B cell (primary cell): ENCODE data around the gene ZDHHC14. TPM values are rescaled to one million over a fixed set of nuclear protein-coding genes. Genes with fewer than 3 reads are reported as not detected.

ENCODE experiments used
- ATAC-seq: fragments of 200-7000 bp; cut with Tn5 transposase; one replicate; pipeline ENCODE4 v1.10.0; 2021; ENCODE audit warnings: low read depth, mild to moderate bottlenecking, moderate number of reproducible peaks, moderate library complexity
- CTCF ChIA-PET: fragments of 350-600 bp; sonication (Branson Sonifier 250); formaldehyde crosslinking; loops from one replicate; lab custom pipeline; 2021; ENCODE audit warnings: antibody characterized with exemption, inconsistent platforms; lab: Charles Lee
- POLR2A ChIA-PET: fragments of 350-600 bp; sonication (Branson Sonifier 250); formaldehyde crosslinking; loops from one replicate; lab custom pipeline; 2021; ENCODE audit warnings: antibody characterized with exemption; lab: Charles Lee
- DNase-seq: peaks from one replicate; pipeline ENCODE4 v3.0.0; 2013
- H2AFZ ChIP-seq: 2 replicates; pipeline ENCODE4 v1.6.1; 2012; ENCODE audit warnings: mild to moderate bottlenecking, low read depth, low read length; ENCODE audit not compliant: insufficient read depth, poor library complexity, severe bottlenecking
- H3K27ac ChIP-seq, 2 donors: 1 replicate in 1 of 2; 2 replicates in 1 of 2; pipeline ENCODE4 v1.5.1; 2012 to 2013; ENCODE audit warnings: low read length in 2 of 2, mild to moderate bottlenecking in 2 of 2, moderate library complexity in 1 of 2
- H3K27me3 ChIP-seq, 4 experiments: fragments of 200-600 bp in 1 of 4; sonication (generic) in 1 of 4; replicated peaks in 1 of 4; 1 replicate in 2 of 4; 2 replicates in 2 of 4; pipeline versions ENCODE4 v1.6.1 to v1.7.0; 2013 to 2016; ENCODE audit warnings: low read length in 3 of 4, mild to moderate bottlenecking in 2 of 4, mixed read lengths in 1 of 4, moderate library complexity in 1 of 4; ENCODE audit not compliant: insufficient read depth in 4 of 4, control insufficient read depth in 3 of 4; ENCODE audit errors: control extremely low read depth in 1 of 4
- H3K36me3 ChIP-seq, 2 experiments: replicated peaks in 1 of 2; 1 replicate in 1 of 2; 2 replicates in 1 of 2; pipeline versions ENCODE4 v1.6.1 to v1.7.1; 2013; ENCODE audit warnings: low read length in 1 of 2; ENCODE audit not compliant: insufficient read depth in 2 of 2, control insufficient read depth in 1 of 2; ENCODE audit errors: control extremely low read depth in 1 of 2, extremely low read depth in 1 of 2
- H3K4me1 ChIP-seq, 2 donors: fragments of 200-600 bp in 1 of 2; sonication (generic) in 1 of 2; 1 replicate in 1 of 2; 2 replicates in 1 of 2; pipeline versions ENCODE4 v1.5.1 to v1.6.1; 2013 to 2017; ENCODE audit warnings: low read length in 2 of 2; ENCODE audit not compliant: control insufficient read depth in 2 of 2, insufficient read depth in 2 of 2
- H3K4me2 ChIP-seq: replicated peaks from 2 replicates; pipeline ENCODE3; 2012; ENCODE audit warnings: mild to moderate bottlenecking, low read depth, low read length; ENCODE audit not compliant: poor library complexity, severe bottlenecking
- H3K4me3 ChIP-seq, 5 experiments: fragments of 200-600 bp in 1 of 5; sonication (generic) in 1 of 5; 1 replicate in 3 of 5; 2 replicates in 2 of 5; pipeline versions ENCODE4 v1.5.1 to v1.7.0; 2011 to 2016; ENCODE audit warnings: low read length in 4 of 5, mild to moderate bottlenecking in 4 of 5, low read depth in 2 of 5, control low read depth in 1 of 5, moderate library complexity in 1 of 5; ENCODE audit not compliant: insufficient read depth in 1 of 5; ENCODE audit errors: control extremely low read depth in 1 of 5, extremely low read depth in 1 of 5
- H3K79me2 ChIP-seq: fragments of 200-600 bp; sonication (generic); one replicate; pipeline ENCODE4 v1.6.0; 2016; ENCODE audit warnings: low read length; ENCODE audit not compliant: control insufficient read depth, insufficient read depth
- H3K9ac ChIP-seq: fragments of 200-600 bp; sonication (generic); 2 replicates; pipeline ENCODE4 v1.6.1; 2017; ENCODE audit warnings: mild to moderate bottlenecking, low read length, moderate library complexity
- H3K9me3 ChIP-seq, 3 donors: one replicate each; pipeline versions ENCODE4 v1.6.1 to v1.7.1; 2013; ENCODE audit warnings: low read length in 2 of 3; ENCODE audit not compliant: control insufficient read depth in 2 of 3, insufficient read depth in 1 of 3; ENCODE audit errors: control extremely low read depth in 1 of 3
- H4K20me1 ChIP-seq: 2 replicates; pipeline ENCODE4 v1.6.0; 2012; ENCODE audit warnings: mild to moderate bottlenecking, low read length; ENCODE audit not compliant: insufficient read depth, control insufficient read depth, poor library complexity, severe bottlenecking
- H3K27ac Mint-ChIP-seq: one replicate; pipeline ENCODE4 v1.8.0; 2021; ENCODE audit warnings: mixed read lengths
- H3K27me3 Mint-ChIP-seq: one replicate; pipeline ENCODE4 v1.8.0; 2021; ENCODE audit warnings: mixed read lengths
- H3K4me1 Mint-ChIP-seq: one replicate; pipeline ENCODE4 v1.8.0; 2021; ENCODE audit warnings: mixed read lengths
- H3K4me3 Mint-ChIP-seq: one replicate; pipeline ENCODE4 v1.8.0; 2021; ENCODE audit warnings: mixed read lengths
- H3K9me3 Mint-ChIP-seq: one replicate; pipeline ENCODE4 v1.8.0; 2022; ENCODE audit warnings: mixed read lengths; ENCODE audit not compliant: insufficient read depth
- CTCF ChIP-seq: fragments of 200-600 bp; IDR thresholded peaks from one replicate; pipeline ENCODE4 v1.8.0; 2022; ENCODE audit warnings: antibody characterized with exemption, mild to moderate bottlenecking
- EZH2 ChIP-seq: IDR thresholded peaks from 2 replicates; pipeline ENCODE4 v1.6.1; 2012; ENCODE audit warnings: borderline replicate concordance, low read depth, mild to moderate bottlenecking, moderate library complexity, low read length; ENCODE audit not compliant: insufficient read depth, poor library complexity, severe bottlenecking
- WGBS: methylation state at CpG from one replicate; pipeline ENCODE4 v1.1.5; 2013; ENCODE audit warnings: missing lambda C conversion rate; ENCODE audit not compliant: insufficient coverage; 5-methylcytosine and 5-hydroxymethylcytosine counted together
- intact Hi-C: fragments of 100-400 bp; cut with micrococcal nuclease; formaldehyde crosslinking; loops from one replicate; pipeline ENCODE4 v1.10.0; 2022
- polyA plus RNA-seq: library from polyadenylated mRNA; depleted of rRNA; stranded (reverse); fragments of >200 nt; gene quantifications from 2 replicates; pipeline ENCODE4 v1.2.3, GENCODE V29; 2012
- total RNA-seq, 2 donors: library from RNA; stranded (reverse); fragments of 120-200 nt in 1 of 2; gene quantifications; 1 replicate in 1 of 2; 2 replicates in 1 of 2; pipeline versions ENCODE4 v1.2.3 to v1.2.4, GENCODE V29; 2013 to 2022

Gene ZDHHC14
- total and polyA plus RNA-seq, 2 donors (not counting 1 experiment from before 2014, with no cell fraction given) = 8.8 to 50.4 TPM

GRCh38 chr6:157518397-157519250 is 137.6 kb downstream of the ZDHHC14 start:
- H3K4me3 ChIP-seq = no peak overlapping the region
- Mint-ChIP-seq H3K9me3 (no peaks in the 10 kb centered on the region), H3K27ac (no peak overlapping the region), H3K4me3 (no peak overlapping the region), H3K27me3 (no peaks in the 10 kb centered on the region), H3K4me1 (peaks cover 22% of the 10 kb centered on the region)
- peaks cover 0 to 6% of the 10 kb centered on the region in 2 donors for H3K4me1 ChIP-seq
- intact Hi-C loops = no loop called here
- ChIA-PET CTCF (no interaction called here), POLR2A (interaction anchor here (0.7 kb wide), 1 partner anchor 25 kb away, joined by 3 read pairs; no protein-coding TSS in a partner anchor)
- WGBS = 94% methylated on average over 17 of the region's 21 CpGs
- ATAC-seq = no peak
- no peaks in the 10 kb centered on the region for H3K27me3 ChIP-seq
- no peak overlapping the region for H2AFZ ChIP-seq
- H3K9ac ChIP-seq = no peak overlapping the region
- no peaks in the 10 kb centered on the region for H4K20me1 ChIP-seq
- H3K79me2 ChIP-seq = peaks cover 4% of the 10 kb centered on the region
- no peaks in the 10 kb centered on the region for H3K36me3 ChIP-seq
- no peak overlapping the region for H3K4me2 ChIP-seq
- no peaks in the 10 kb centered on the region for H3K9me3 ChIP-seq
- TF ChIP-seq CTCF (no peak), EZH2 (no peak)
- H3K27ac ChIP-seq = no peak overlapping the region
- no peak for DNase-seq
